SIG-M5 treated with dmso at 0.1 percent for 504 hours (cell line): ENCODE results near the gene PTPRO.

Experiments
- DNase-seq: peaks from one replicate; lab custom pipeline; 2025; ENCODE audit not compliant: unreplicated experiment; lab: John Stamatoyannopoulos, UW

Gene PTPRO

GRCh38 chr12:15443611-15444010 is 121.3 kb downstream of the PTPRO start:
- no peak for DNase-seq

- no peak for DNase-seq
Measured at GRCh38 chr12:15444523-15444922, 122.2 kb downstream of the PTPRO start.

GRCh38 chr12:15446807-15447206 is 124.5 kb downstream of the PTPRO start:
- no peak for DNase-seq

GRCh38 chr12:15453613-15454012 is 131.3 kb downstream of the PTPRO start:
- peak; percentile 88 for DNase-seq

- no peak for DNase-seq
Measured at GRCh38 chr12:15458008-15458407, 135.7 kb downstream of the PTPRO start.

- no peak for DNase-seq
Measured at GRCh38 chr12:15468911-15469310, 146.6 kb downstream of the PTPRO start.

- no peak for DNase-seq
Measured at GRCh38 chr12:15469356-15469755, 147.0 kb downstream of the PTPRO start.

- DNase-seq: no peak
Measured at GRCh38 chr12:15472036-15472435, 149.7 kb downstream of the PTPRO start.

GRCh38 chr12:15474766-15475165 is 152.5 kb downstream of the PTPRO start:
- no peak for DNase-seq

- no peak for DNase-seq
Measured at GRCh38 chr12:15477761-15478160, 155.5 kb downstream of the PTPRO start.

- DNase-seq: no peak
Measured at GRCh38 chr12:15481846-15482245, 159.5 kb downstream of the PTPRO start.

GRCh38 chr12:15485466-15485865 is 163.2 kb downstream of the PTPRO start:
- no peak for DNase-seq

- no peak for DNase-seq
Measured at GRCh38 chr12:15486859-15487258, 164.6 kb downstream of the PTPRO start.

- DNase-seq: no peak
Measured at GRCh38 chr12:15488481-15488880, 166.2 kb downstream of the PTPRO start.

- DNase-seq: peak; percentile 50
Measured at GRCh38 chr12:15494329-15495046, 172.2 kb downstream of the PTPRO start.

GRCh38 chr12:15495746-15496145 is 173.4 kb downstream of the PTPRO start:
- no peak for DNase-seq

GRCh38 chr12:15496738-15497137 is 174.4 kb downstream of the PTPRO start:
- no peak for DNase-seq

- no peak for DNase-seq
Measured at GRCh38 chr12:15497671-15498292, 175.5 kb downstream of the PTPRO start.

- no peak for DNase-seq
Measured at GRCh38 chr12:15502211-15502610, 179.9 kb downstream of the PTPRO start.

- no peak for DNase-seq
Measured at GRCh38 chr12:15505616-15506015, 183.3 kb downstream of the PTPRO start.

- no peak for DNase-seq
Measured at GRCh38 chr12:15515010-15515409, 192.7 kb downstream of the PTPRO start.

GRCh38 chr12:15520083-15520482 is 197.8 kb downstream of the PTPRO start:
- DNase-seq: no peak

GRCh38 chr12:15520844-15521243 is 198.5 kb downstream of the PTPRO start:
- peak; percentile 69 for DNase-seq
